Breast epithelium (tissue), 3 donors: ENCODE measurements around the gene FBXL15.

Experiments used
- CTCF ChIP-seq, 3 donors: fragments of 450-650 bp; IDR thresholded peaks; one replicate each; pipeline ENCODE4 v1.5.1; 2016 to 2017; ENCODE audit warnings: antibody characterized with exemption in 3 of 3, mild to moderate bottlenecking in 3 of 3, moderate library complexity in 3 of 3
- POLR2A ChIP-seq: fragments of 450-650 bp; IDR thresholded peaks from one replicate; pipeline ENCODE4 v1.6.1; 2016; ENCODE audit warnings: antibody characterized with exemption, mild to moderate bottlenecking, moderate library complexity
- POLR2AphosphoS5 ChIP-seq, 3 donors: sonication (generic); formaldehyde crosslinking; IDR thresholded peaks; one replicate each; pipeline ENCODE4 v1.6.1; 2017; ENCODE audit warnings: antibody characterized with exemption in 3 of 3

GRCh38 chr10:102450124-102450373 lies 29.4 kb downstream of the FBXL15 start:
- TF ChIP-seq CTCF (IDR thresholded peaks at IDR 0.05) (no peak), POLR2A (no peak), POLR2AphosphoS5 (IDR thresholded peaks at IDR 0.05) (no peak)
